ENCODE data around the gene ANXA4.

The ANXA4 gene

GRCh38 chr2:69863298-69863697, 121.4 kb downstream of the ANXA4 start:
- no peak for DNase-seq

Measured in DMS 273 treated with DMSO at 0.1 percent for 48 hours (cell line).